CD4-positive, alpha-beta T cell treated with Interleukin-15 for 4 hours (primary cell): Measurements from ENCODE around the gene VEPH1.

Experiments used
- DNase-seq: peaks from one replicate; pipeline ENCODE4 v3.0.0-alpha.2; 2020; ENCODE audit warnings: low spot score

The VEPH1 gene

DNA sequence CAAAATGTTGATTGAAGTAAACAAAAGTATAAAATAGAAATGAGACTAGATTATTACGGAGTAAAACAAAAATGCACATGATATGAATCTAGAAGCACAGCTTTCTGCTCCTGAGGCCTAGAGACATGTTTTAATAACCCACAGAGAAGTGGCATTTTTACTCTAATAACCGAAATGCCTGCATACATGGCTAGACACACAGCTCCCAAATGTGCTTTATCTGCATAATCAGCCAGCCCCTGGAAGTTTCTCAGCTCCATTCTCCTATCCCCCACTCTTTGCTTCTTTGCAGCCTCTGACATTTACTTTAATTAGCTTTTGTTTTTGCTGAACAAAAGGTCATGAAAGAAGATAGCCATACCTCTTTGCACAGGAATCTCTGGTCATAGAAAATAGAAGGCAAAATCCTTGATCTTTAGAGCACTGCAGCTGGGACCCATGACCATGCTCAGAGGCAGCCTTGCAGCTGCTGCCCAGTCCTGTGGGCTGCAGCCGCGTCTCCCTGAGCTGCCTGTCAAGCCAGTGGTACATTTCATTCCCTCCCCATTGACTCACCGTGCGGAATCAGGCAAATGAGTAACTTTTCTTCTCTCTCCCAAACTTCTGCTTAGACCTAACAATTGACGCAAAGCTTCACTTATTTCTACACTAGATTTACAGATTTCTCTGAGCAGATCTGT, at the start of gene VEPH1:
Gene VEPH1, minus strand, starts transcription at position 501 of the 680 bp plus-strand sequence. CDS start 8,067 bp downstream, outside the sequence.
- no peak for DNase-seq

DNA sequence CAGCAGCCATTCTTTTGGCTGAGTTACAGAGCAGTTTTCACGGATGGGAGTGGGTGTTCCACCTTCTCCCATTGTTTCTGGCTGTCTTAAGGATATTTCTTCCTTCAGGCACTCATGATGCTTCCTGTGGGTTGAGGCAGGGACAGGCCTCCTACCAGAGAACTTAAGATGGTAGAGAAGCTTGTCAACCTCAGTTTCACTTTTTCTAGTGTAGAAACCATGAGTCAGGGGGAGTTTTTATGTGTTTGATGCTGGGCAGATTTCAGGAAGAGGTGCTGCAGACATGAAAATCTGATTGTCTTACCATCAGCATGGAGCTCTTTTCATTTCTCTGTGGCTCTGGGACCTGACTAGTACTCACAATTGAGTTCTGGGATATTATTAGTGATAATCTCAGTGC, 48.7 kb upstream of the VEPH1 start:
- no peak for DNase-seq

DNA sequence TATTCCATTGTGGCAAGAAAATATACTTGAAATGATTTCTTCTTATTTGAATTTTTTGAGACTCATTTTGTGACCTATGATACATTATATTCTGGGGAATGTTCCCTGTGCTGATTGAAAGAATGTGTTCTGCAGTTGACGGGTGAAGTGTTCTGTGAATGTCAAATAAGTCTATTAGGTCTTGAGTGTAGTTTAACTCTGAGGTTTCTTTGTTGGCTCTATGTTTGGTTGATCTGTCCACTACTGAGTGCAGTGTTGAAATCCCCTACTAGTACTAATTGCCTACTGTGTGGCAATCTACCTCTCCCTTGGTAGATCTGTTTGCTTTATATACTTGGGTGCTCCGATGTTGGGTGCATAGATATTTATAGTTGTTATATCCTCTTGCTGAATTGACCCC, 46.3 kb upstream of the VEPH1 start:
- DNase-seq: no peak

- DNase-seq: no peak
These were observed 41.4 kb upstream of the VEPH1 start for GRCh38 chr3:157544501-157545130.

DNA sequence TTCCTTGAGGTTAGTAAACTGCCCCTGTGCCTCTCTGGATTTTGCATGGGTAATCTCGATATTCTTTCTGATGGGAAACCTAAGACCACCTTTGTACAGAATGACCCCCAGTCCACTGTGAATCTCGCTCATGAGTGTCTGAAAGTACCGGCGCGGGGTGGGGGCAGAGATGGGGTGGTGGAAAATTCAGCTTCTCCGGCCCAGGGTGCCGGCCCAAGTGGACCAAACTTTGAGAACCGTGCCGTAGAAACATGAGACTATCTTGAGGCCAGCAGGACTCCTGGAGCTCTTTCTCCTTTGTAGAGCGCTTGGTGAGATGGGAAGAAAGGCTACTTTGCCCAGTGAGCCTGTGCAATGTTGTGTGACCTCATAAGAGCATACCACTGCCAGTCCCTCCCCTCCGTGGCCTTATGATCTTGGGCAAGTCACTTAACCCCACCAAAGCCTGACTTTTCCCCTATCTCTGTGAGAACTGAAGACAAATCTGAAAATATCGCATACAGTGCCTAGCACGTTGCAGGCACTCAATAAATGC, 40.4 kb upstream of the VEPH1 start:
- DNase-seq: no peak

- no peak for DNase-seq
These were observed 39.7 kb upstream of the VEPH1 start for GRCh38 chr3:157542711-157543500.

DNA sequence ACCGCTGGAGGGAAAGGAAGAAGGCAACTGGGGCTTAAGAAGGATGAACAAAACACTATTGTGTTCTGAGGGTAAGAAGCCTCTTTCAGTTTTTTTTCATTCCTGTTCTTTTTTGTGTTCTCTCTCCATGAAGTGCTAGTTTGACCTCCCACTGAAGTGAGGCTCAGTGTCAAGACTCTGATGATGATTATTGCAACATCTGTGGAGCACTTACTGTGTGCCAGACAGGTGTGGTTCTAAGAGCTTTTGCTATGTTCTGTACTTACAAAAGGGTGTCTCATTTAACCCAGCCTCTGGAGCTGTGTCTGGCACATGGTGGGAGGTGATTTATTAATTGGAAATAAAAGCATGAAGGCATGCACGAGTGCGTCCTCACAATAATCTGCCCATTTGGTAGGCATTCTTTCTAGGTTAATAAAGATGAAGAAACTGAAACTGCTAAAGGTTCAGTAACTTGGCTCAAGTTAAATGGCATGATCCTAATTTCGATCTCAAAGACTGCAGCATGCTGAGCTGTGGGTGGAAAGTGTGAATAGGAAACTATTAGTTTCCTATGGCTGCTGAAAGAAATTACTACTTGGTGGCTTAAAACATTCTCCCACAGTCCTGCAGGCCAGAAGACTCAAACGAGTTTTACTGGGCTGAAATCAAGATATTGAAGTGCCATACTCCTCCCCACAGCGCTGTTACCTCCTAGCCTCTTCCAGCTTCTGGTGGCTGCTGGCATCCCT, 38.5 kb upstream of the VEPH1 start:
- DNase-seq: no peak

GRCh38 chr3:157540656-157541055, 37.4 kb upstream of the VEPH1 start:
- DNase-seq: no peak

DNA sequence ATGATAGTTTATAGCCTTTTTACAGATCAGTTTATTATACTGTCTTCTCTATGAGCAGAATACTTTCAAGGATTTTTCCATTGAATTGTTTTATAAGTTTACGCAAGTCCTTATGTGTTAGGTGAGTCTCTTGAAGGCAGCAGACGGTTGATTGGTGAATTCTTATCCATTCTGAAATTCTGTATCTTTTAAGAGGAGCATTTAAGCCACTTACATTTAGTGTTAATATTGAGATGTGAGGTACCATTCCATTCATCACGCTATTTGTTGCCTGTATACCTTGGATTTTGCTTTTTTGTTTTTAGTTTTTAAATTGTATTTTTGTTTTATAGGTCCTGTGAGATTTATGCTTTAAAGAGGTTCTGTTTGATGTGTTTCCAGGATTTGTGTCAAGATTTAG, 32.5 kb upstream of the VEPH1 start:
- DNase-seq: no peak

GRCh38 chr3:157534725-157535161, 31.5 kb upstream of the VEPH1 start:
- no peak for DNase-seq

DNA sequence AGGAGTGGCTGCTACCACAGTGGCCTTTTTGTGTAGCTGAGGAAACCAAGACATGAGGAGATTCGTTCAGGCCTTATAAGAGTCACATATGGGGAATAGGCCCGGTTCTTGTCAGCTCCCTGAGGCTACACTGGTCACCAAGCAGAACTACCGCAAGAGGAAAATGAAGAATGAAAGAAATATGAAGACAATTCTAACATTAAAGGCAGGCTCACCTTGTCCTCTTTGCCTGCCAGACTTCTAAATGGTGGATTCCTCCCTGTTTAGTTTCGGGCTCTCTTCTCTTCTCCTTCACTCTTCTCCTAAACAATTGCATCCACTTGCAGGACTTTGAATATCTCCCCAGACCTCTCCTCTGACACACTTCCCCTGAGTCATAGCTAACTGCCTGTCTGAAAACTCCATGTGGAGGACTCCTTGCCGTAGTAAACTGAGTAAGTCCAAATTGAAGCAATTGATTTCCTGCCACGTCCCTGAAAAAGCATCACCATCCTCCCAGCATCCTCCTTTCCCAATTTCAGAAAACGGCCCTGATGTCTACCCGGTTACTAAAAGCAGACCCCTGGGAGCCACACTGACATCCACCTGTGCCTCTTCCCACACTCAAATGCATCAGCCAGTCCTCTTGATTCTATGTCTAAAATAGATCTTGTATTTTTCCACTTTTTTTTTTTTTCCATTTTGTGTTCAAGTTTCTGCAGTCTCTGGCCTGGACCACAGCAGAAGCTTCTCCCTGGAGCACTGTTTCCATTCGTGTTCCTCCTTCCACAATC, 30.3 kb upstream of the VEPH1 start:
- no peak for DNase-seq

GRCh38 chr3:157532529-157533297, 29.5 kb upstream of the VEPH1 start:
- DNase-seq: peak; percentile 10

- DNase-seq: no peak
These were observed 28.6 kb upstream of the VEPH1 start for GRCh38 chr3:157531771-157532170.

DNA sequence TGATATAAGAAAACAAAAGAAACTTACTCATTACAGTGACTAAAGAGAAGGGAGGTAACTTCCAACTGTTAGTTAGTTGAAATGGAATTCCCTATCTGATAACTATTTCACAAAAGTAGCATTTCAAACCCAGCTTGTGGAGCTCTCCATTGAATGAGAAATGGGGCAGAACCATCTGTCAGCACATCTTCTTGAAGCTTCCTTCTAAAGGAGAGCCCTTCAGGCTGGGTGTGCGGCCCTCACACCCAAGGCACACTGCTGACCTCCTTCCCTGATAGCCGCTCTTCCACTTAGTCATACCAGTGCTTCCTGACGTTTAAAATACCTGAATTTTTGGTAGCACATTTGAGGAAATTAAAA, 28.1 kb upstream of the VEPH1 start:
- DNase-seq: no peak

DNA sequence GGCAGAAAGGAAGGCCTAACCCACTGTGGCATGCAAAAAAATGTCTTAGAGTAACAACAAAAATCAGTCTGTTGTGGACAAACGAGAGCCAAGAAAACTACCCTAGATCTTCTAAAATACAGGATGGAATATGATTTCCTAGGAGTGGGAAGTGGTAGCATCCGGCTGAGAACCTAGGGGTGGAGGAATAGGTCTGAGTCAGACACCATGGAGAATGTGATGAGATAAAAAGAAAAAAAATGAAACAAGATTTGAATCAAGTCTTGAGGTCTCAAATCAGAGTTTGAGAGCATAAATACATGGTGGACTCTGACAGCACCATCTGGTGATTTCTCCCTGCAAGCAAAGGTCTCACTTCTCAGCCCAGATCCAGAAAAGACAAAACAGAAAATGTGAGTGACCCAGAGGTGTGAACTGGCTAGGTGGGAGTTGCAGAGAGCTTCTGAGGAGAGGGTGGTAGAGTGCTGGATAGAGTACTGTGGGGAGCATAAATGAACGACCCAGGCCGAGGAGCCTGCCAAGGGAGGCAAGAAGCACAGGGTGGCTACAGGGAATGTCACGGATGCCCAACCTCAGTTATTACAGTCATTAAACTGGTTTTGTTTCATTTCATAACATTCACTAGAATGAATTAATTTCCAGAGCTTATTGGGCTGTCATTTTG, 27.6 kb upstream of the VEPH1 start:
- DNase-seq: no peak

GRCh38 chr3:157529751-157530150, 26.5 kb upstream of the VEPH1 start:
- DNase-seq: no peak

DNA sequence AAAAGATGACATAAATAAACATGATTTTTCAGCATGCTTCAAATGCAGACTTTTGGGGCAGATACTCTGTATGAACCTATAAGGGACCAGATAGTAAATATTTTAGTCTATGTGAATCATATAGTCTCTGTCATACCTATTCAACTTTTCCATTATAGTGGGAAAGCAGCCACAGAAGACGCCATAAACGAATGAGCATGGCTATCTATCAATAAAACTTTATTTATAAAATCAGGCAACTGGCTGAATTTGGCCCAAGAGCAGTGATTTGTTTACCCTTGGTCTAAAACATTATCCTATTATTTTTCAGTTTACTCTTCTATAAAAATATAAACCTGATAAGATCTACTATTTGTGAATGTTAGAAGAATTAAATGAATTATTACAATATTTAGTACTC, 25.9 kb upstream of the VEPH1 start:
- DNase-seq: no peak

GRCh38 chr3:157527131-157527881, 24.1 kb upstream of the VEPH1 start:
- DNase-seq: no peak

DNA sequence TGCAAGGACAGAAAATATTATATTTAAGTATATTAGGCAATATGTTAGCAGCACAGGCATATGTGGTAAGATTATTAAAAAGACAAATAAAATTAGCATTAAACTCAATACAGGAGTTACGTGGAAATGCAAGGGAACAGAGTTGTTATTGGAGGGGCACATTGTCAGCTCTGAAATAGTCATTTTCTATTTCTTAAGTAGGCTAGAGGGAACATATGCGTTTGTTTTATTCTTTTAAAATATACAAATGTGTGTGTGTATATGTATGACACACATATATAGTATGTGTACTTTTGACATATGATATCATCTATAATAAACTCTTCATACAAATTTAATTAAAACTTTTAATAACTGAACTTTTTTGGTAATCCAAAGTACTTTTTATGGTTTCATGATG, 22.8 kb upstream of the VEPH1 start:
- no peak for DNase-seq
